IMR-90 (cell line): Measurements from ENCODE around the gene WNT11. TPM values are rescaled to one million over a fixed set of nuclear protein-coding genes. Genes with fewer than 3 reads are reported as not detected.

Experiments
- ATAC-seq: fragments of 200-7000 bp; cut with Tn5 transposase; 2 replicates; pipeline ENCODE4 v1.9.1; 2020; ENCODE audit warnings: low read depth, mild to moderate bottlenecking, moderate library complexity
- BruUV-seq: library from RNA; stranded (reverse); fragments of 400-500 nt; replicated peaks from 2 replicates; lab custom pipeline; 2021; lab: Mats Ljungman, UMichigan
- CTCF ChIA-PET: fragments of 300-600 bp; formaldehyde crosslinking; extraction: SDS; loops from one replicate; lab custom pipeline; 2021; ENCODE audit warnings: antibody characterized with exemption; lab: Yijun Ruan, JAX
- POLR2A ChIA-PET: fragments of 300-600 bp; sonication (Branson Sonifier 250); formaldehyde crosslinking; loops from one replicate; lab custom pipeline; 2022; ENCODE audit warnings: antibody characterized with exemption; ENCODE audit not compliant: unreplicated experiment; lab: Charles Lee
- DNase-seq: peaks from one replicate; pipeline ENCODE4 v3.0.0; 2013
- H2AFZ ChIP-seq: replicated peaks from 2 replicates; pipeline ENCODE3; 2013; ENCODE audit warnings: low read length, mild to moderate bottlenecking; ENCODE audit not compliant: poor library complexity
- H2AK5ac ChIP-seq: 2 replicates; pipeline ENCODE4 v1.6.1; 2013; ENCODE audit warnings: low read depth, low read length, inconsistent platforms
- H2AK9ac ChIP-seq: replicated peaks from 2 replicates; pipeline ENCODE3; 2013; ENCODE audit warnings: mild to moderate bottlenecking, low read depth, low read length, moderate library complexity; ENCODE audit not compliant: poor library complexity
- H2BK120ac ChIP-seq: 2 replicates; pipeline ENCODE4 v1.6.1; 2013; ENCODE audit warnings: low read depth, low read length, inconsistent platforms
- H2BK15ac ChIP-seq: 3 replicates; pipeline ENCODE4 v1.6.1; 2013; ENCODE audit warnings: low read depth, low read length, inconsistent platforms
- H2BK20ac ChIP-seq: 2 replicates; pipeline ENCODE4 v1.6.1; 2013; ENCODE audit warnings: low read depth, mild to moderate bottlenecking, inconsistent platforms, low read length, moderate library complexity
- H2BK5ac ChIP-seq: 2 replicates; pipeline ENCODE4 v1.6.1; 2013; ENCODE audit warnings: mild to moderate bottlenecking, low read depth, low read length, inconsistent platforms; ENCODE audit not compliant: poor library complexity, severe bottlenecking
- H3K14ac ChIP-seq: replicated peaks from 2 replicates; pipeline ENCODE4 v1.6.1; 2013; ENCODE audit warnings: low read depth, low read length, inconsistent platforms
- H3K18ac ChIP-seq: 2 replicates; pipeline ENCODE4 v1.6.1; 2013; ENCODE audit warnings: low read depth, low read length, control low read depth
- H3K23ac ChIP-seq: 2 replicates; pipeline ENCODE4 v1.6.1; 2013; ENCODE audit warnings: low read depth, low read length, inconsistent platforms
- H3K27ac ChIP-seq: 2 replicates; pipeline ENCODE4 v1.5.1; 2013; ENCODE audit warnings: mild to moderate bottlenecking, control low read depth, low read length; ENCODE audit not compliant: insufficient read depth
- H3K27me3 ChIP-seq: 2 replicates; pipeline ENCODE4 v1.6.1; 2013; ENCODE audit warnings: low read length; ENCODE audit not compliant: control insufficient read depth, insufficient read depth
- H3K36me3 ChIP-seq: 2 replicates; pipeline ENCODE4 v1.6.1; 2013; ENCODE audit warnings: low read length, mixed read lengths; ENCODE audit not compliant: control insufficient read depth, insufficient read depth
- H3K4ac ChIP-seq: 2 replicates; pipeline ENCODE4 v1.6.1; 2013; ENCODE audit warnings: low read depth, low read length, inconsistent platforms
- H3K4me1 ChIP-seq: 2 replicates; pipeline ENCODE4 v1.6.1; 2013; ENCODE audit warnings: low read length, mixed read lengths; ENCODE audit not compliant: control insufficient read depth, insufficient read depth
- H3K4me2 ChIP-seq: 2 replicates; pipeline ENCODE4 v1.6.1; 2013; ENCODE audit warnings: low read depth, mild to moderate bottlenecking, control low read depth, low read length, moderate library complexity
- H3K4me3 ChIP-seq: 2 replicates; pipeline ENCODE4 v1.5.1; 2013; ENCODE audit warnings: low read depth, mild to moderate bottlenecking, control low read depth, low read length, moderate library complexity; ENCODE audit not compliant: insufficient read depth
- H3K56ac ChIP-seq: 2 replicates; pipeline ENCODE4 v1.6.1; 2013; ENCODE audit warnings: low read length, inconsistent platforms; ENCODE audit not compliant: insufficient read depth; ENCODE audit errors: extremely low read depth
- H3K79me1 ChIP-seq, 2 experiments: 2 replicates each; pipeline ENCODE4 v1.6.1; 2013; ENCODE audit warnings: low read length in 2 of 2, inconsistent platforms in 1 of 2, low read depth in 1 of 2
- H3K9ac ChIP-seq: 2 replicates; pipeline ENCODE4 v1.6.1; 2013; ENCODE audit warnings: low read depth, low read length, control low read depth
- H3K9me1 ChIP-seq: 2 replicates; pipeline ENCODE4 v1.6.1; 2013; ENCODE audit warnings: low read length, inconsistent platforms; ENCODE audit not compliant: insufficient read depth
- H3K9me3 ChIP-seq: 2 replicates; pipeline ENCODE4 v1.6.1; 2013; ENCODE audit warnings: low read length; ENCODE audit not compliant: control insufficient read depth, insufficient read depth
- H4K20me1 ChIP-seq: 2 replicates; pipeline ENCODE4 v1.6.1; 2013; ENCODE audit warnings: low read length, inconsistent platforms; ENCODE audit not compliant: insufficient read depth
- H4K5ac ChIP-seq: 2 replicates; pipeline ENCODE4 v1.6.1; 2013; ENCODE audit warnings: mild to moderate bottlenecking, low read depth, low read length, control low read depth
- H4K8ac ChIP-seq, 2 experiments: 2 replicates each; pipeline ENCODE4 v1.6.1; 2013; ENCODE audit warnings: low read depth in 2 of 2, low read length in 2 of 2, control low read depth in 1 of 2, inconsistent platforms in 1 of 2
- H4K91ac ChIP-seq: 2 replicates; pipeline ENCODE4 v1.6.1; 2013; ENCODE audit warnings: low read depth, low read length, inconsistent platforms; ENCODE audit not compliant: insufficient read depth
- BHLHE40 ChIP-seq: fragments of 150-350 bp; IDR thresholded peaks from 2 replicates; pipeline ENCODE4 v1.6.1; 2016; ENCODE audit warnings: mild to moderate bottlenecking, low read depth, low read length
- CEBPB ChIP-seq: IDR thresholded peaks from 2 replicates; pipeline ENCODE4 v1.6.1; 2012; ENCODE audit warnings: low read depth, low read length, improper control_type of control experiment
- CHD1 ChIP-seq: IDR thresholded peaks from 2 replicates; pipeline ENCODE4 v1.6.1; 2012; ENCODE audit warnings: low read depth, low read length, improper control_type of control experiment
- CTCF ChIP-seq: conservative IDR thresholded peaks from 2 replicates; pipeline ENCODE4 v1.5.1; 2012; ENCODE audit warnings: mild to moderate bottlenecking, low read depth, low read length, improper control_type of control experiment
- ELK1 ChIP-seq: fragments of 150-350 bp; IDR thresholded peaks from 2 replicates; pipeline ENCODE4 v1.6.1; 2016; ENCODE audit warnings: low read depth, mild to moderate bottlenecking, low read length, moderate library complexity, borderline replicate concordance
- FOS ChIP-seq: fragments of 150-350 bp; IDR thresholded peaks from 2 replicates; pipeline ENCODE4 v1.6.1; 2016; ENCODE audit warnings: low read depth, low read length
- MAFK ChIP-seq: IDR thresholded peaks from 2 replicates; pipeline ENCODE4 v1.6.1; 2012; ENCODE audit warnings: low read depth, low read length, improper control_type of control experiment
- MAZ ChIP-seq: IDR thresholded peaks from 2 replicates; pipeline ENCODE4 v1.6.1; 2012; ENCODE audit warnings: low read depth, mild to moderate bottlenecking, low read length, improper control_type of control experiment, moderate library complexity, borderline replicate concordance
- MXI1 ChIP-seq: IDR thresholded peaks from 2 replicates; pipeline ENCODE4 v1.6.1; 2012; ENCODE audit warnings: low read depth, mild to moderate bottlenecking, low read length, moderate library complexity, borderline replicate concordance
- NFE2L2 ChIP-seq: fragments of 150-350 bp; IDR thresholded peaks from 2 replicates; pipeline ENCODE4 v1.6.1; 2016; ENCODE audit warnings: low read depth, mild to moderate bottlenecking, low read length
- POLR2A ChIP-seq: IDR thresholded peaks from 2 replicates; pipeline ENCODE4 v1.6.1; 2012; ENCODE audit warnings: mild to moderate bottlenecking, low read depth, low read length
- RAD21 ChIP-seq: IDR thresholded peaks from 2 replicates; pipeline ENCODE4 v1.6.1; 2012; ENCODE audit warnings: low read length, improper control_type of control experiment
- RCOR1 ChIP-seq: IDR thresholded peaks from 2 replicates; pipeline ENCODE4 v1.6.1; 2012; ENCODE audit warnings: mild to moderate bottlenecking, low read length, improper control_type of control experiment; ENCODE audit not compliant: insufficient replicate concordance
- RFX5 ChIP-seq: IDR thresholded peaks from 2 replicates; pipeline ENCODE4 v1.8.0; 2012; ENCODE audit warnings: low read depth, mild to moderate bottlenecking, low read length, moderate library complexity
- SMC3 ChIP-seq: fragments of 150-350 bp; IDR thresholded peaks from 2 replicates; pipeline ENCODE4 v1.6.1; 2016; ENCODE audit warnings: low read depth, mild to moderate bottlenecking, antibody characterized with exemption, low read length, moderate library complexity
- USF2 ChIP-seq: fragments of 150-350 bp; IDR thresholded peaks from 2 replicates; pipeline ENCODE4 v1.6.1; 2017; ENCODE audit warnings: mild to moderate bottlenecking, antibody characterized with exemption, low read length, low read depth
- WGBS, 2 experiments: methylation state at CpG; one replicate each; pipeline versions ENCODE4 v1.1.5 to v1.1.7; 2013; ENCODE audit warnings: missing lambda C conversion rate in 2 of 2; ENCODE audit not compliant: insufficient read length in 1 of 2; ENCODE audit errors: extremely low coverage in 2 of 2; 5-methylcytosine and 5-hydroxymethylcytosine counted together
- dilution Hi-C: fragments of 300-500 bp; cut with HindIII; formaldehyde crosslinking; loops from one replicate; pipeline ENCODE4 v1.14.3; 2018; ENCODE audit warnings: low sequenced_read_pairs; ENCODE audit not compliant: unreplicated experiment
- in situ Hi-C: fragments of 300-500 bp; cut with MboI; formaldehyde crosslinking; loops from 3 replicates; pipeline ENCODE4 v1.14.3; 2019; ENCODE audit warnings: low sequenced_read_pairs, inconsistent platforms, mixed read lengths
- intact Hi-C: fragments of 100-400 bp; cut with micrococcal nuclease; formaldehyde crosslinking; loops from 2 replicates; pipeline ENCODE4 v1.10.0; 2022
- polyA plus RNA-seq, 3 experiments: library from polyadenylated mRNA; depleted of rRNA; stranded (reverse); fragments of >200 nt; gene quantifications; 2 replicates each; pipeline ENCODE4 v1.2.3, GENCODE V29; 2012; ENCODE audit warnings: low replicate concordance in 1 of 3
- total RNA-seq: library from RNA; depleted of rRNA; stranded (reverse); fragments of >200 nt; gene quantifications from 2 replicates; pipeline ENCODE4 v1.2.3, GENCODE V29; 2012

The WNT11 gene
- total and polyA plus RNA-seq, 2 of the 4 experiments (the other 2 are of a cell fraction), result 0.10 TPM; not detected in 1

DNA sequence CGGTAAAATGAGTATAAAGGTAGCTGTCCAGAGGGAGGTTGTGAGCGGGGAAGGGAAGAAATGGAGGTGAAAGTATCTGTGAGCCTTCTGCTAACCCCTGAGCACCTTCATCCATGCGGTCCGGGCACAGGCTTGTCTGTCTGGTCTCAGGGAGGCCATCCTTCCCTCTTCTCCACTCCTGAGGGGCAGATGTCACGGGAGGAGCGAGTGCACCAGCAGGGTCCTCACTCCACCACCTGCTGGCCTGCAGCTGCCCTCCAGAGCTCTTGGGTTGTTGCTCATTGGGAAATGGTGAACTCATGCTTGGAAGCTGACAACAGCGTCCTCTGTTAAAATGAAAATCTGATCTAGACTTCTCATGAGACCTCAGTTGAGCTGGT, 33.8 kb upstream of the WNT11 start:
- ATAC-seq, result no peak
- H3K23ac ChIP-seq, result no peak overlapping the region
- H4K20me1 ChIP-seq, result peaks cover 3% of the 10 kb centered on the region
- in situ Hi-C loops, result no loop called here
- H3K14ac ChIP-seq, result no peak overlapping the region
- TF ChIP-seq RAD21, result no peak
- TF ChIP-seq CEBPB, result no peak
- TF ChIP-seq NFE2L2, result no peak
- TF ChIP-seq USF2, result no peak
- no peak for TF ChIP-seq MAZ
- no peak for TF ChIP-seq POLR2A
- TF ChIP-seq MAFK, result no peak
- no peak for TF ChIP-seq CHD1
- no peak for TF ChIP-seq ELK1
- no peak for TF ChIP-seq RCOR1
- no peak for TF ChIP-seq CTCF
- TF ChIP-seq BHLHE40, result no peak
- no peak for TF ChIP-seq MXI1
- no peak for TF ChIP-seq RFX5
- no peak for TF ChIP-seq FOS
- TF ChIP-seq SMC3, result no peak
- no peak overlapping the region for H3K4ac ChIP-seq
- ChIA-PET POLR2A (no interaction called here), CTCF (no interaction called here)
- no peaks in the 10 kb centered on the region for H3K9me1 ChIP-seq
- intact Hi-C loops, result no loop called here
- BruUV-seq, result no TSS peak
- H3K56ac ChIP-seq, result no peak overlapping the region
- no peak for DNase-seq
- no peak overlapping the region for H3K27ac ChIP-seq
- no peak overlapping the region for H2BK5ac ChIP-seq
- no peaks in the 10 kb centered on the region for H3K9me3 ChIP-seq
- H2BK15ac ChIP-seq, result no peak overlapping the region
- no peaks in the 10 kb centered on the region for H3K4me1 ChIP-seq
- H2BK20ac ChIP-seq, result no peak overlapping the region
- H2AK5ac ChIP-seq, result no peak overlapping the region
- H3K4me2 ChIP-seq, result no peak overlapping the region
- no peaks in the 10 kb centered on the region for H3K79me1 ChIP-seq
- no peak overlapping the region for H2AFZ ChIP-seq
- no peak overlapping the region for H4K8ac ChIP-seq
- H2BK120ac ChIP-seq, result no peak overlapping the region
- no peak overlapping the region for H3K4me3 ChIP-seq
- dilution Hi-C loops, result no loop called here
- no peaks in the 10 kb centered on the region for H3K36me3 ChIP-seq
- H4K5ac ChIP-seq, result no peak overlapping the region
- H3K27me3 ChIP-seq, result peaks cover 37% of the 10 kb centered on the region
- H3K18ac ChIP-seq, result no peak overlapping the region
- H4K91ac ChIP-seq, result no peak overlapping the region
- no peak overlapping the region for H2AK9ac ChIP-seq
- H3K9ac ChIP-seq, result no peak overlapping the region
- WGBS, 2 experiments, result 100% methylated on average over 1 of the region's 7 CpGs; no CpG with 5 or more reads in 1 of the 2 experiments
